BLaER1 (cell line): ENCODE results near the gene ZDHHC3.

Experiments used
- H3K27ac ChIP-seq: shearing (Covaris generic); formaldehyde crosslinking; 2 replicates; pipeline ENCODE4 v1.8.1; 2022
- H3K27me3 ChIP-seq: shearing (Covaris generic); formaldehyde crosslinking; 2 replicates; pipeline ENCODE4 v1.8.1; 2022
- H3K36me3 ChIP-seq: shearing (Covaris generic); formaldehyde crosslinking; 2 replicates; pipeline ENCODE4 v1.8.1; 2022
- H3K4me1 ChIP-seq: shearing (Covaris generic); formaldehyde crosslinking; 2 replicates; pipeline ENCODE4 v1.8.1; 2022
- H3K4me2 ChIP-seq: shearing (Covaris generic); formaldehyde crosslinking; 2 replicates; pipeline ENCODE4 v1.8.1; 2022
- H3K4me3 ChIP-seq: shearing (Covaris generic); formaldehyde crosslinking; 2 replicates; pipeline ENCODE4 v1.8.1; 2022
- H3K9ac ChIP-seq: shearing (Covaris generic); formaldehyde crosslinking; 2 replicates; pipeline ENCODE4 v1.8.1; 2022
- H3K9me3 ChIP-seq: shearing (Covaris generic); formaldehyde crosslinking; 2 replicates; pipeline ENCODE4 v1.8.1; 2022
- H4K20me1 ChIP-seq: shearing (Covaris generic); formaldehyde crosslinking; 2 replicates; pipeline ENCODE4 v1.8.1; 2022
- Cebpa-rat ChIP-seq: shearing (Covaris generic); IDR thresholded peaks from 2 replicates; pipeline ENCODE4 v1.8.1; 2022

ZDHHC3 gene

DNA sequence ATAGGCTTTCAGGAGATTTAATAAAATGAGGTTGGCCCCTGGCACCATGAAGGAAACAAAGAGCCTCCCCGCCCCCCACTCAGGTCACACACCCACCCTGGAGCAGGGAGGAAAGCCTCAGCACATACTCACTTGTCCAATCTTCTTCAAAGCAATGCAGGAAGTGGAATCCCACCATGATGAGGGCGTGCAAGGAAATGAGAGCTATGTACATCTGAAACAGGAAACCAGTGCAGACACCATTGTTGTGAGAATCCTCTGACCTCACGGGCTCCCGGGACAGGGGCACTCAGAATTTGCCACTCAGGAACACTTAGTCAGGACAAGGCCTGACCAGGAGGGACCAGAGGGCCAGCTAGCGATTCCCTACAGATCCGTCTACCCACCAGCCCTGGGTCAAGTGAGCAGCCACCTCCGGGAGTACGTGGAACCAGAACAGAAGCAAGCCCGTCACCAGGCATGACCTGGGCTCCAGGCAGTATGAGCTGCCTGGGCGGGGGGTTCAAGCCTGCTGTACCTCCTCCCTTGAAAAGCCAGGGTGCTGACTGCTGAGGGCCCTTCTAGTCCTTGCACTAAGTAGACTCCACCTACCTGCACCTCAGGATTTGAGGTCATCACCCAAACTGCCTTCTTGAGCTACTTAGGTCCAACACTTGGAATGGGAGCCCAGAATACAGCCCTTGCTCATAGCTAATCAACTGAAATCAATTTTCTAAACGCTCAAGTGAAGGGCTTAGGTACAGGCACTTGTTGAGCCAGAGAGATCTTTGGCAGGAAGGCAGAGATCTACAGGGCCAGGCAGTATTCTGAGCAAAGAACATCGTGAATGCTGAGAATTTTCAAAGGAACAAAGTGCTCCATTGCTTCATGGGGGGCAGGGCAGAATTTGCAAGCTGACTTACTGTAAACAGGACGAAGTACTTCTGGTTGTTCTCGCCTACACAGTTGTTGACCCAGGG, 42.7 kb downstream of the ZDHHC3 start:
- Histone ChIP-seq H4K20me1 (no peaks in the 10 kb centered on the region), H3K9me3 (no peaks in the 10 kb centered on the region; the same call in 1 of the 2 replicates), H3K9ac (no peak overlapping the region), H3K27me3 (no peaks in the 10 kb centered on the region), H3K4me1 (peaks cover 5% of the 10 kb centered on the region; the same call in 1 of the 2 replicates), H3K36me3 (peaks cover 99% of the 10 kb centered on the region), H3K4me2 (peak overlapping the region; percentile 16; the same call in 1 of the 2 replicates), H3K27ac (no peak overlapping the region), H3K4me3 (no peak overlapping the region)
- TF ChIP-seq Cebpa-rat: no peak

GRCh38 chr3:44932271-44932670, 43.7 kb downstream of the ZDHHC3 start:
- no peak for TF ChIP-seq Cebpa-rat
- Histone ChIP-seq H4K20me1 (no peaks in the 10 kb centered on the region), H3K9ac (no peak overlapping the region), H3K9me3 (no peaks in the 10 kb centered on the region; the same call in 1 of the 2 replicates), H3K36me3 (peaks cover 99% of the 10 kb centered on the region), H3K4me2 (no peak overlapping the region), H3K27me3 (no peaks in the 10 kb centered on the region), H3K4me1 (peaks cover 5% of the 10 kb centered on the region; the same call in 1 of the 2 replicates), H3K4me3 (no peak overlapping the region), H3K27ac (no peak overlapping the region)

DNA sequence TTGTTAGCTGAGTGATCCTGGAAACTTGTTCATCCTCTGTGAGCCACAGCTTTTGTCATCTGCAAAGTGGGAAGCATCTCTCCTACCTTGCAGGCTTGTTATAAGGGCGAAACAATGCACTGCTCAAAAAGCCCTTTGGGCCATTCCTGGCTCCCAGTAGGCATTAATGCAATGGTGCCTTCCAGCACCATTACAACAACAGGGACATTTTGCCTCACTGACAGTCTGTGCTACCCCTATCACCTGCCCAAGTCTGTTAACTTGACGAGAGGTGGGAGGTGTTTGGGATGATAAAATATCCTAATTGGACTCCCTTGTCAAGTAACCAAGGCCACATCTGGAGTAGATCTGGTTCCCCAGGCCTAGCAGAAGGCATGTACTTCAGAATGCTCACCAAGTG, 44.2 kb downstream of the ZDHHC3 start:
- H4K20me1 ChIP-seq: no peaks in the 10 kb centered on the region
- no peak overlapping the region for H3K4me3 ChIP-seq
- H3K9me3 ChIP-seq: no peaks in the 10 kb centered on the region; the same call in 1 of the 2 replicates
- H3K27me3 ChIP-seq: no peaks in the 10 kb centered on the region
- peaks cover 5% of the 10 kb centered on the region; the same call in 1 of the 2 replicates for H3K4me1 ChIP-seq
- H3K9ac ChIP-seq: no peak overlapping the region
- no peak overlapping the region for H3K27ac ChIP-seq
- no peak overlapping the region for H3K4me2 ChIP-seq
- H3K36me3 ChIP-seq: peaks cover 99% of the 10 kb centered on the region
- no peak for TF ChIP-seq Cebpa-rat

DNA sequence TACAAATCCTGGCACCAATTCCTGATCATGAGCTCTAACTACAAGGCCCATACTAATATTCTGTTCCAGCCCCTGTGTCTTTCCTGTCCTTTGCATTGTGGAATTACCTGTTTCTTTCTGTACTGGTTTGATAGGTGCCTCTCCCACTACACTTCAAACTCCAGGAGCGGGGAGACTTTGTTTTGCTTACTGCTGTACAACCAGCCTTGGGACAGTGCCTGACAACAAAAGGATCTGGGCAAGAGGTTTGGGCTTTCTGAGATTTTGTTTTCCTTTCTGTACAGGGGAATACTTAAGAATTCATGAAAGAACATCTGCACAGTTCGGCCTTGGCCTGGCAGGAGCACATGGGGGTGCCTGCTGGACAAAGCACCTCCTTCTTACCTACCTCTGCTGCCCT, 45.1 kb downstream of the ZDHHC3 start:
- TF ChIP-seq Cebpa-rat: no peak
- H3K27ac ChIP-seq: no peak overlapping the region
- no peaks in the 10 kb centered on the region for H3K27me3 ChIP-seq
- no peak overlapping the region for H3K9ac ChIP-seq
- H3K4me1 ChIP-seq: peaks cover 5% of the 10 kb centered on the region; the same call in 1 of the 2 replicates
- no peak overlapping the region for H3K4me3 ChIP-seq
- H3K36me3 ChIP-seq: peaks cover 99% of the 10 kb centered on the region
- H3K9me3 ChIP-seq: no peaks in the 10 kb centered on the region; the same call in 1 of the 2 replicates
- no peak overlapping the region for H3K4me2 ChIP-seq
- no peaks in the 10 kb centered on the region for H4K20me1 ChIP-seq

DNA sequence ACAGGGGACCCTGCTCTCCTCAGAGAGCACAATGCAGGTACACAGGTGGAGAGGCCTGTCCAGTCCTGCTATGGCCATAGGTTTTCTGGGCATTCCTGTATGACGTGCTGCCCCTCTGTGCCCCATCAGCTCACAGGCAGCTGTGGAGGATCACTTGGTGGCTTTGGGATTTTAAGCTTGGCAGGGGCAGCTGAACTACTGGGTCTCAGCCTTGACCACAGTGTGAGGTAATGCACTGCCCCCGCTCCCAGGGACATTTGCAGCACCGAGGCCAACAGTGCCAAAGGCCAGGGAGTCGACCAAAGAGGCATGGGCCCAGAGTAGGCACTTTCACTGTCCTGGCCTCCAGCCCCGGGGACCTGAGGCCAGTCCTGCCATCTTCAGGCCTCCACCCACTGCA, 46.2 kb downstream of the ZDHHC3 start:
- no peak overlapping the region for H3K4me3 ChIP-seq
- no peak for TF ChIP-seq Cebpa-rat
- no peaks in the 10 kb centered on the region for H3K27me3 ChIP-seq
- H3K9me3 ChIP-seq: no peaks in the 10 kb centered on the region
- H3K4me2 ChIP-seq: no peak overlapping the region
- H3K36me3 ChIP-seq: peaks cover 100% of the 10 kb centered on the region
- H4K20me1 ChIP-seq: no peaks in the 10 kb centered on the region
- H3K9ac ChIP-seq: no peak overlapping the region
- peaks cover 5% of the 10 kb centered on the region; the same call in 1 of the 2 replicates for H3K4me1 ChIP-seq
- no peak overlapping the region for H3K27ac ChIP-seq

- Histone ChIP-seq H3K9me3 (no peaks in the 10 kb centered on the region), H3K27ac (no peak overlapping the region), H3K4me3 (no peak overlapping the region), H4K20me1 (no peaks in the 10 kb centered on the region), H3K4me1 (peaks cover 6% of the 10 kb centered on the region; the same call in 1 of the 2 replicates), H3K36me3 (peaks cover 91% of the 10 kb centered on the region), H3K4me2 (no peak overlapping the region), H3K9ac (no peak overlapping the region), H3K27me3 (no peaks in the 10 kb centered on the region)
- no peak for TF ChIP-seq Cebpa-rat
These were observed 48.6 kb downstream of the ZDHHC3 start for GRCh38 chr3:44927371-44927770.

DNA sequence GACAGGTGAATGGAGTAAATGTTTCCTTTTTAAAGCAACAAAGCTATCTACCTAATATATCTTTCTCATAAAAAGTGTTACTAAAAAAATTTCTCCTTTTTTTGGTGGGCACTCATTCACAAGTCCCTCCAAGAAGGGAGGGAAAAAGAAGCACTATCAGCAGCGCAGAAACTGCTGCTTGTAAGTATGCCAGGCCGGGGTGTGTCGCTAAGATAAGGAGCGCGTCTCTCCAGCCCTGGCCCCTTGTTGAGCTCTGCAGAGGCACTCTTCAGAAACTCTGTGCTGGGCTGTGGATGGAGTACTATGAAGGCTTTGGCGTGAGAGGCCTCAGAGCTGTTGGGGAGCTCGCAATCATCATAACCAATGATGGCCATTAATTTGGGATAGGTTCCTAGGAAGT, 49.1 kb downstream of the ZDHHC3 start:
- Histone ChIP-seq H3K36me3 (peaks cover 91% of the 10 kb centered on the region), H3K27me3 (no peaks in the 10 kb centered on the region), H3K9me3 (no peaks in the 10 kb centered on the region), H3K4me1 (peaks cover 6% of the 10 kb centered on the region; the same call in 1 of the 2 replicates), H3K9ac (no peak overlapping the region), H3K4me3 (no peak overlapping the region), H4K20me1 (no peaks in the 10 kb centered on the region), H3K27ac (no peak overlapping the region), H3K4me2 (no peak overlapping the region)
- TF ChIP-seq Cebpa-rat: no peak

DNA sequence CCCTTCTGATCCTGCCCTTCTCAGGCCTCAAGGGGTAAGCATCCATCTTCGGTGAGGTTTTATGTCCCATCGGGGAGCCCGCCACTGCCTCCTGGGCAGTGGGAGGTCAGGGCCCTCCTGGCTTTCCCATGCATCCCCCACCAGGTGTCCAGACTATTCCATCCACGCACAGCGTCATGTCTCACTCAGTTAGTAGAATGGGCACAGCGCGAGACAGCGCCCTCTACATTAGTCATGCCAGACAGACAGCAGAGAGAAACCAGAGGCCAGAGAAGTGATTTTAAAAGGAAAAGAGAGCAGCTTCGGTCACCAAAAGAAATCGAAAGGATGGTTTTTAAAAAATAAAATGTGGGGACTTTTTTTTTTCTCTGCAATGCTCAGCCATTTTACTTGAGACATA, 49.8 kb downstream of the ZDHHC3 start:
- no peak overlapping the region for H3K27ac ChIP-seq
- no peak overlapping the region for H3K4me2 ChIP-seq
- H3K36me3 ChIP-seq: peaks cover 91% of the 10 kb centered on the region
- TF ChIP-seq Cebpa-rat: no peak
- no peaks in the 10 kb centered on the region for H4K20me1 ChIP-seq
- H3K4me1 ChIP-seq: peaks cover 6% of the 10 kb centered on the region; the same call in 1 of the 2 replicates
- no peaks in the 10 kb centered on the region for H3K9me3 ChIP-seq
- H3K4me3 ChIP-seq: no peak overlapping the region
- H3K9ac ChIP-seq: no peak overlapping the region
- H3K27me3 ChIP-seq: no peaks in the 10 kb centered on the region

DNA sequence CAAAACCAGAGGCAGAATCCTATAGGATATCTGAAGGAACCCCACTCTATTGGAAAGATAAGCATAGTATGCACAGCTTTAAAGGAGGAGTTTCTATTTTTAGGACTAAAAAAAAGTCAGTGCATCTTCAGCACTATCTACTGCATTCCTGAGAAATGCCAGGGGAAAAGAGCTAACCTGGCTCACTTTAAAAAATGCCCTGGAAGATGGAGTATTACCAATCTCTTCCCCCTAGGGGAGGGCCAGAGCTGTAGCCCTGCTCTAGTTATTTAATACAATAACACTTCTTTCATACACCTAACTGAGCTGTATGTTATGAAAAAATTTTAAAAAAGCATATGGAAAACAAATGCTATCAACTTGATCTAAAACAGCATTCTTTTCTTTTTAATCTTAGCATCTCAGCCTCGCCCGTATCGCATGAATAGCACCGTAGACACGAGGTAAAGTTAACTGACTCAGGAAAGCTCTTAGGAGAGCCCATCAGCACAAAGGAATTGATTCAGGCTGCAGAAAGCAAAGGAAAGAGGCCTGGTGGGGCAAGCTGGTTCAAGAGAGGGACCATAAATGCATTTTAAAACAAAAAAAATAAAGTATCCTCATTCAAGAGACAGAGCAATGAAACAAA, 51.4 kb downstream of the ZDHHC3 start:
- H3K4me3 ChIP-seq: no peak overlapping the region
- H3K9ac ChIP-seq: no peak overlapping the region
- no peaks in the 10 kb centered on the region for H4K20me1 ChIP-seq
- H3K9me3 ChIP-seq: no peaks in the 10 kb centered on the region
- no peak overlapping the region for H3K4me2 ChIP-seq
- H3K27me3 ChIP-seq: no peaks in the 10 kb centered on the region
- H3K27ac ChIP-seq: no peak overlapping the region
- no peak for TF ChIP-seq Cebpa-rat
- H3K4me1 ChIP-seq: peaks cover 6% of the 10 kb centered on the region; the same call in 1 of the 2 replicates
- peaks cover 86% of the 10 kb centered on the region for H3K36me3 ChIP-seq
